ENCODE data around the gene KIF5B. TPM values are rescaled to one million over a fixed set of nuclear protein-coding genes. Genes with fewer than 3 reads are reported as not detected.

Gene KIF5B
- total and polyA plus RNA-seq, 2 of the 4 experiments (the other 2 are of a cell fraction) = 33.5 to 68.5 TPM

- no peak overlapping the region for H2AK9ac ChIP-seq (replicated peaks; ENCODE audit: low read depth, low read length, poor library complexity)
- no peak overlapping the region for H4K91ac ChIP-seq (ENCODE audit: insufficient read depth, low read depth, low read length)
- no peaks in the 10 kb centered on the region for H3K27me3 ChIP-seq (ENCODE audit: control insufficient read depth, insufficient read depth, low read length)
- H4K8ac ChIP-seq (ENCODE audit: low read depth in 2 of 2, low read length in 2 of 2) = no peak overlapping the region
- intact Hi-C loops (cut with micrococcal nuclease) (no loop called here), in situ Hi-C loops (cut with MboI; ENCODE audit: low sequenced_read_pairs) (no loop called here), dilution Hi-C loops (cut with HindIII; ENCODE audit: low sequenced_read_pairs, unreplicated experiment) (no loop called here)
- H2BK5ac ChIP-seq (ENCODE audit: low read depth, low read length, poor library complexity, severe bottlenecking) = no peak overlapping the region
- no peak overlapping the region for H2AK5ac ChIP-seq (ENCODE audit: low read depth, low read length)
- DNase-seq (no peak), ATAC-seq (ENCODE audit: low read depth) (no peak)
- H3K4me2 ChIP-seq (ENCODE audit: low read depth, low read length) = no peak overlapping the region
- H3K23ac ChIP-seq (ENCODE audit: low read depth, low read length) = no peak overlapping the region
- ChIA-PET CTCF (no interaction called here), POLR2A (ENCODE audit: unreplicated experiment) (no interaction called here)
- H3K4me3 ChIP-seq (ENCODE audit: insufficient read depth, low read depth, low read length) = no peak overlapping the region
- no peak for TF ChIP-seq BHLHE40 (IDR thresholded peaks at IDR 0.05; ENCODE audit: low read depth, low read length)
- no peak for TF ChIP-seq FOS (IDR thresholded peaks at IDR 0.05; ENCODE audit: low read depth, low read length)
- TF ChIP-seq USF2 (IDR thresholded peaks at IDR 0.05; ENCODE audit: low read depth, low read length) = no peak
- no peak for TF ChIP-seq RAD21 (IDR thresholded peaks at IDR 0.05; ENCODE audit: low read length)
- no peak for TF ChIP-seq ELK1 (IDR thresholded peaks at IDR 0.05; ENCODE audit: borderline replicate concordance, low read depth, low read length)
- TF ChIP-seq MAZ (IDR thresholded peaks at IDR 0.05; ENCODE audit: borderline replicate concordance, low read depth, low read length) = no peak
- no peak for TF ChIP-seq CTCF (conservative IDR thresholded peaks at IDR 0.05; ENCODE audit: low read depth, low read length)
- no peak for TF ChIP-seq RFX5 (IDR thresholded peaks at IDR 0.05; ENCODE audit: low read depth, low read length)
- no peak overlapping the region for H2BK120ac ChIP-seq (ENCODE audit: low read depth, low read length)
- H3K9me1 ChIP-seq (ENCODE audit: insufficient read depth, low read length) = 0 out of 2 replicates have a peak, but pooled peaks cover 4% of the 10 kb centered on the region
- no peak overlapping the region for H3K56ac ChIP-seq (ENCODE audit: extremely low read depth, insufficient read depth, low read length)
- H3K79me1 ChIP-seq (ENCODE audit: low read depth in 1 of 2, low read length in 2 of 2) = peaks cover 0 to 6% of the 10 kb centered on the region in 2 experiments; a peak in 1 of 4 replicates
- no peaks in the 10 kb centered on the region for H3K36me3 ChIP-seq (ENCODE audit: control insufficient read depth, insufficient read depth, low read length)
- no peak overlapping the region for H2AFZ ChIP-seq (replicated peaks; ENCODE audit: low read length, poor library complexity)
- H2BK20ac ChIP-seq (ENCODE audit: low read depth, low read length) = no peak overlapping the region
- H4K5ac ChIP-seq (ENCODE audit: low read depth, low read length) = no peak overlapping the region
- 0 out of 2 replicates have a peak, but pooled peaks cover 2% of the 10 kb centered on the region for H3K4me1 ChIP-seq (ENCODE audit: control insufficient read depth, insufficient read depth, low read length)
- no peak overlapping the region for H2BK15ac ChIP-seq (ENCODE audit: low read depth, low read length)
- no peak overlapping the region for H3K4ac ChIP-seq (ENCODE audit: low read depth, low read length)
- BruUV-seq (replicated peaks) = no TSS peak
- H3K9me3 ChIP-seq (ENCODE audit: control insufficient read depth, insufficient read depth, low read length) = no peaks in the 10 kb centered on the region
- H3K27ac ChIP-seq (ENCODE audit: insufficient read depth, low read length) = no peak overlapping the region
- H3K14ac ChIP-seq (replicated peaks; ENCODE audit: low read depth, low read length) = no peak overlapping the region
- no peaks in the 10 kb centered on the region for H4K20me1 ChIP-seq (ENCODE audit: insufficient read depth, low read length)
- no CpG with 5 or more reads among the region's 2 CpGs for WGBS, 2 experiments (ENCODE audit: extremely low coverage in 2 of 2, insufficient read length in 1 of 2)
- H3K18ac ChIP-seq (ENCODE audit: low read depth, low read length) = no peak overlapping the region
- no peak overlapping the region for H3K9ac ChIP-seq (ENCODE audit: low read depth, low read length)
These were observed 5.2 kb upstream of the KIF5B start for GRCh38 chr10:32061440-32061839.
